Mesenchymal stem cell (in vitro differentiated cells and primary cell): ENCODE results near the gene KCND3.

Experiments
- DNase-seq: peaks from one replicate; pipeline ENCODE4 v3.0.0-alpha.2; 2013
- H2AFZ ChIP-seq: one replicate; pipeline ENCODE4 v1.6.1; 2013; ENCODE audit warnings: low read depth, mild to moderate bottlenecking, control low read depth, inconsistent platforms, low read length, moderate library complexity
- H2AK5ac ChIP-seq: 2 replicates; pipeline ENCODE4 v1.6.1; 2013; ENCODE audit warnings: low read length, moderate library complexity, mild to moderate bottlenecking, inconsistent platforms; ENCODE audit not compliant: severe bottlenecking
- H2BK120ac ChIP-seq: one replicate; pipeline ENCODE4 v1.6.1; 2013; ENCODE audit warnings: low read depth, mild to moderate bottlenecking, inconsistent platforms, low read length, moderate library complexity
- H2BK12ac ChIP-seq, 2 experiments: one replicate each; pipeline ENCODE4 v1.6.1; 2013; ENCODE audit warnings: inconsistent platforms in 2 of 2, low read length in 2 of 2, mild to moderate bottlenecking in 2 of 2, moderate library complexity in 2 of 2, control low read depth in 1 of 2
- H2BK15ac ChIP-seq: one replicate; pipeline ENCODE4 v1.6.1; 2013; ENCODE audit warnings: mild to moderate bottlenecking, low read depth, inconsistent platforms; ENCODE audit not compliant: poor library complexity, severe bottlenecking
- H2BK5ac ChIP-seq: 2 replicates; pipeline ENCODE4 v1.6.1; 2013; ENCODE audit warnings: low read depth, mild to moderate bottlenecking, low read length, control low read depth, inconsistent platforms; ENCODE audit not compliant: poor library complexity, severe bottlenecking
- H3K14ac ChIP-seq, 2 experiments: one replicate each; pipeline ENCODE4 v1.6.1; 2013; ENCODE audit warnings: inconsistent platforms in 2 of 2, low read length in 2 of 2, control low read depth in 1 of 2, mild to moderate bottlenecking in 1 of 2, moderate library complexity in 1 of 2
- H3K18ac ChIP-seq, 2 experiments: one replicate each; pipeline ENCODE4 v1.6.1; 2013; ENCODE audit warnings: inconsistent platforms in 2 of 2, low read length in 2 of 2, control low read depth in 1 of 2, low read depth in 1 of 2, mild to moderate bottlenecking in 1 of 2
- H3K23ac ChIP-seq, 2 experiments: one replicate each; pipeline ENCODE4 v1.6.1; 2013; ENCODE audit warnings: inconsistent platforms in 2 of 2, low read length in 2 of 2, mild to moderate bottlenecking in 2 of 2, moderate library complexity in 2 of 2, control low read depth in 1 of 2
- H3K27ac ChIP-seq: 2 replicates; pipeline ENCODE4 v1.5.1; 2013; ENCODE audit warnings: mild to moderate bottlenecking, moderate library complexity, low read length, control low read depth, inconsistent platforms; ENCODE audit not compliant: poor library complexity, severe bottlenecking
- H3K27me3 ChIP-seq, 2 experiments: 2 replicates each; pipeline versions ENCODE4 v1.6.1 to v1.7.0; 2013; ENCODE audit warnings: low read length in 2 of 2, mild to moderate bottlenecking in 2 of 2, moderate library complexity in 2 of 2, control low read depth in 1 of 2, inconsistent platforms in 1 of 2; ENCODE audit not compliant: control insufficient read depth in 1 of 2, insufficient read depth in 1 of 2
- H3K36me3 ChIP-seq, 2 experiments: 2 replicates each; pipeline versions ENCODE4 v1.6.1 to v1.7.0; 2013; ENCODE audit warnings: low read length in 2 of 2, control low read depth in 1 of 2, inconsistent platforms in 1 of 2, low read depth in 1 of 2, mild to moderate bottlenecking in 1 of 2; ENCODE audit not compliant: insufficient read depth in 2 of 2, control insufficient read depth in 1 of 2
- H3K4ac ChIP-seq, 2 experiments: one replicate each; pipeline ENCODE4 v1.6.1; 2013; ENCODE audit warnings: inconsistent platforms in 2 of 2, low read length in 2 of 2, mild to moderate bottlenecking in 2 of 2, moderate library complexity in 2 of 2, control low read depth in 1 of 2, low read depth in 1 of 2
- H3K4me1 ChIP-seq: 2 replicates; pipeline ENCODE4 v1.6.1; 2013; ENCODE audit warnings: low read depth, low read length, control low read depth; ENCODE audit not compliant: control insufficient read depth, insufficient read depth
- H3K4me2 ChIP-seq: 2 replicates; pipeline ENCODE4 v1.6.1; 2013; ENCODE audit warnings: low read length, mild to moderate bottlenecking, inconsistent platforms; ENCODE audit not compliant: poor library complexity, severe bottlenecking
- H3K4me3 ChIP-seq, 2 experiments: 2 replicates each; pipeline versions ENCODE4 v1.5.1 to v1.7.0; 2013; ENCODE audit warnings: low read length in 2 of 2, mild to moderate bottlenecking in 2 of 2, control low read depth in 1 of 2, low read depth in 1 of 2; ENCODE audit not compliant: insufficient read depth in 1 of 2
- H3K79me1 ChIP-seq: replicated peaks from 2 replicates; pipeline ENCODE4 v1.6.1; 2013; ENCODE audit warnings: mild to moderate bottlenecking, control low read depth, low read length, inconsistent platforms; ENCODE audit not compliant: poor library complexity, severe bottlenecking
- H3K9ac ChIP-seq: 2 replicates; pipeline ENCODE4 v1.7.0; 2013; ENCODE audit warnings: mild to moderate bottlenecking, low read length, moderate library complexity
- H3K9me3 ChIP-seq: 2 replicates; pipeline ENCODE4 v1.7.0; 2013; ENCODE audit warnings: mild to moderate bottlenecking, low read length; ENCODE audit not compliant: control insufficient read depth
- H4K8ac ChIP-seq: one replicate; pipeline ENCODE4 v1.6.1; 2013; ENCODE audit warnings: inconsistent platforms, mild to moderate bottlenecking, low read length, moderate library complexity
- H4K91ac ChIP-seq: one replicate; pipeline ENCODE4 v1.6.1; 2013; ENCODE audit warnings: mild to moderate bottlenecking, low read length, inconsistent platforms
- WGBS: methylation state at CpG from one replicate; pipeline ENCODE4 v1.1.7; 2013; ENCODE audit warnings: mixed read lengths; 5-methylcytosine and 5-hydroxymethylcytosine counted together

The KCND3 gene

GRCh38 chr1:111841746-111842145 is 147.7 kb downstream of the KCND3 start:
- H4K91ac ChIP-seq, result no peak overlapping the region
- H3K4me2 ChIP-seq, result no peak overlapping the region
- no peak overlapping the region for H3K23ac ChIP-seq
- H2BK5ac ChIP-seq, result no peak overlapping the region
- H3K36me3 ChIP-seq, result no peaks in the 10 kb centered on the region
- DNase-seq, result no peak
- no peak overlapping the region for H3K4ac ChIP-seq
- no peaks in the 10 kb centered on the region for H3K79me1 ChIP-seq
- no peak overlapping the region for H3K9ac ChIP-seq
- no peak overlapping the region for H2AFZ ChIP-seq
- H4K8ac ChIP-seq, result no peak overlapping the region
- H3K4me3 ChIP-seq, result no peak overlapping the region
- H2BK120ac ChIP-seq, result no peak overlapping the region
- H3K18ac ChIP-seq, result no peak overlapping the region
- H3K27ac ChIP-seq, result no peak overlapping the region
- no peak overlapping the region for H3K14ac ChIP-seq
- H3K9me3 ChIP-seq, result no peaks in the 10 kb centered on the region
- no peak overlapping the region for H2BK12ac ChIP-seq
- 100% methylated on average over 1 of the region's 2 CpGs for WGBS
- H2AK5ac ChIP-seq, result no peak overlapping the region
- no peaks in the 10 kb centered on the region for H3K4me1 ChIP-seq
- peaks cover 5 to 30% of the 10 kb centered on the region in 2 experiments for H3K27me3 ChIP-seq
- no peak overlapping the region for H2BK15ac ChIP-seq

DNA sequence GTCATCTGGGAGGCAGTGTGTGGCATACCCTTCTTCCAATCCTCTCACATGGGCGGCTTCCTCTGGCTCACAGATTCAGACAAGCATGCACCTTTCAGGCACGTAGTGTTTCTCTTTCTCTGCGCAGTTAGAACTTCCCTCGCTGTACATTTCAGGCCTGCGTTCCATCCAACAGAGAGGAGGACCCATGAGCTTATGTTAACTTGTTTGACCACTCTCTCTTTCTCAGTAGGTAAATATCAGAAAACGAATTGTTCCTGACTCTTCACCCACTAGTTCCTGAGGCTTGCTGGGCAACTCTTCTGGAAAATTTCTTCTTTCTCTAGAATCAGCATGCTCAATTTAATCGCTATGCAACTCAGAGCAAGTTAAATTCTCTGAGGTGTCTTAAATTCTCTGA is 148.3 kb downstream of the KCND3 start:
- Histone ChIP-seq H3K23ac (no peak overlapping the region), H3K27me3 (peaks cover 5 to 29% of the 10 kb centered on the region in 2 experiments), H3K4me1 (no peaks in the 10 kb centered on the region), H3K4ac (no peak overlapping the region), H3K4me3 (no peak overlapping the region), H2AFZ (no peak overlapping the region), H3K27ac (no peak overlapping the region), H3K9ac (no peak overlapping the region), H2AK5ac (no peak overlapping the region), H4K91ac (no peak overlapping the region), H3K18ac (no peak overlapping the region), H4K8ac (no peak overlapping the region), H3K4me2 (no peak overlapping the region), H3K36me3 (no peaks in the 10 kb centered on the region), H2BK120ac (no peak overlapping the region), H2BK15ac (no peak overlapping the region), H3K9me3 (no peaks in the 10 kb centered on the region), H2BK12ac (no peak overlapping the region), H3K14ac (no peak overlapping the region), H3K79me1 (no peaks in the 10 kb centered on the region), H2BK5ac (no peak overlapping the region)
- WGBS, result 84% methylated on average over 6 of the region's 7 CpGs
- no peak for DNase-seq

DNA sequence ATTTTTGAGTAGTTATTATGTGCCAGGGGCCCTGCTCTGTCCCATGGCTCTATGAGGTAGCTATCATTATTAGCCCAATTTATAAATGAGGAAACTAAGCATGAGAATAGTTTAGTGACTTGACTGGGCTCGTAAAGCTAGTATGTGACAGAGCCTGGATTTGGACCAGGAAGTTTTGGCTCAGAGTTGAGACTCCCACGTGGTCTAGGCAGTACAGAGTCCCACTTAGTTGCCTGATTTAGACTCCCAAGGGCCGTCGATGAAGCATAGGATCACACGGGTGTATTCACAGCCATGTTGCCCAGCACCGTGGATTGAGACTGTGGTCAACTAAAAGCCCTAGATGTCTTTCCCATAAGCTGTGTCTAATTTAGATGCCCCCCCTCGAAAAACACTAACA is 152.1 kb downstream of the KCND3 start:
- H3K18ac ChIP-seq, result no peak overlapping the region
- no peak overlapping the region for H2AK5ac ChIP-seq
- no peak overlapping the region for H2AFZ ChIP-seq
- H2BK15ac ChIP-seq, result no peak overlapping the region
- no peak overlapping the region for H3K27ac ChIP-seq
- H3K4me3 ChIP-seq, result no peak overlapping the region
- no peak overlapping the region for H2BK5ac ChIP-seq
- H3K79me1 ChIP-seq, result no peaks in the 10 kb centered on the region
- WGBS, result 71% methylated on average over 6 of the region's 7 CpGs
- H3K36me3 ChIP-seq, result no peaks in the 10 kb centered on the region
- H3K4me1 ChIP-seq, result no peaks in the 10 kb centered on the region
- DNase-seq, result no peak
- H2BK120ac ChIP-seq, result no peak overlapping the region
- H4K8ac ChIP-seq, result no peak overlapping the region
- no peak overlapping the region for H3K9ac ChIP-seq
- H3K9me3 ChIP-seq, result no peaks in the 10 kb centered on the region
- H4K91ac ChIP-seq, result no peak overlapping the region
- H3K27me3 ChIP-seq, result peaks cover 0 to 15% of the 10 kb centered on the region in 2 experiments
- H3K4me2 ChIP-seq, result no peak overlapping the region
- H2BK12ac ChIP-seq, result no peak overlapping the region
- H3K4ac ChIP-seq, result no peak overlapping the region
- no peak overlapping the region for H3K23ac ChIP-seq
- no peak overlapping the region for H3K14ac ChIP-seq

DNA sequence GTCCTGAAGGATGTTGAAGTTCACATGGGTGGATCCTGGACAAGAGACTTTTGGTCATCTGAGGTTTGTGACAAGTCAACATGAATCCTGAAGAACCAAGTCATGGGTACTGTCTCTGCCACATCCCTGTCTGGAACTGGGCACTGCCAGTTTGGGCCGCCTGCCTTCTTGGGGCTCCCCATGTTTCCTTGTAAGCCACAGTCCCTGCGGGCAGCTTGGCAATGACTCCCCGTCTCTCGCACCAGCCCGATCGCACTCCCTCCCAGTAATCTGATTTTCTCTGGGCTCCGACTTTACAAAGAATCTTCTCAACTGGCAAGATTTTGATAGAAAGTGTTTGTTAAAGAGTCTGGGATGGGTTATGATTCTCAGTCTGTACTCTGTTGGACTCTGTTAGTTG is 153.4 kb downstream of the KCND3 start:
- H3K79me1 ChIP-seq, result no peaks in the 10 kb centered on the region
- H3K4me1 ChIP-seq, result no peaks in the 10 kb centered on the region
- WGBS, result 92% methylated on average over 7 of the region's 7 CpGs
- no peak for DNase-seq
- H4K8ac ChIP-seq, result no peak overlapping the region
- H2AFZ ChIP-seq, result no peak overlapping the region
- H2BK5ac ChIP-seq, result no peak overlapping the region
- H3K4ac ChIP-seq, result no peak overlapping the region
- no peak overlapping the region for H2BK120ac ChIP-seq
- no peak overlapping the region for H2BK15ac ChIP-seq
- H3K9ac ChIP-seq, result no peak overlapping the region
- no peak overlapping the region for H3K14ac ChIP-seq
- peaks cover 0 to 14% of the 10 kb centered on the region in 2 experiments for H3K27me3 ChIP-seq
- no peak overlapping the region for H3K4me3 ChIP-seq
- no peak overlapping the region for H4K91ac ChIP-seq
- no peak overlapping the region for H3K27ac ChIP-seq
- no peak overlapping the region for H2BK12ac ChIP-seq
- no peak overlapping the region for H3K23ac ChIP-seq
- H3K36me3 ChIP-seq, result no peaks in the 10 kb centered on the region
- no peak overlapping the region for H2AK5ac ChIP-seq
- H3K18ac ChIP-seq, result no peak overlapping the region
- H3K9me3 ChIP-seq, result no peaks in the 10 kb centered on the region
- H3K4me2 ChIP-seq, result no peak overlapping the region
